Right lobe of liver (tissue), 6 donors: ENCODE data around the gene ICA1. TPM values are rescaled to one million over a fixed set of nuclear protein-coding genes. Genes with fewer than 3 reads are reported as not detected.

Source experiments
- ATAC-seq, 4 donors: fragments of 200-7000 bp; cut with Tn5 transposase; one replicate each; pipeline ENCODE4 v1.9.1; 2020; ENCODE audit warnings: mild to moderate bottlenecking in 4 of 4, moderate library complexity in 4 of 4
- DNase-seq, 3 donors: peaks; one replicate each; pipeline ENCODE4 v3.0.0-alpha.2; 2020
- H3K27ac ChIP-seq, 3 donors: fragments of 200-600 bp; one replicate each; pipeline ENCODE4 v1.8.0; 2022
- H3K27me3 ChIP-seq, 2 donors: fragments of 200-600 bp; one replicate each; pipeline ENCODE4 v1.8.0; 2022
- H3K36me3 ChIP-seq, 4 donors: fragments of 200-600 bp; sonication (generic) in 1 of 4; one replicate each; pipeline versions ENCODE4 v1.5.1 to v1.8.0; 2017 to 2022; ENCODE audit warnings: control low read depth in 1 of 4
- H3K4me1 ChIP-seq, 4 donors: fragments of 200-600 bp; sonication (generic) in 1 of 4; one replicate each; pipeline versions ENCODE4 v1.5.1 to v1.8.0; 2017 to 2022; ENCODE audit warnings: control low read depth in 1 of 4
- H3K4me3 ChIP-seq, 3 donors: fragments of 200-600 bp; one replicate each; pipeline ENCODE4 v1.8.0; 2022
- H3K9me3 ChIP-seq, 4 donors: fragments of 200-600 bp; sonication (generic) in 1 of 4; one replicate each; pipeline versions ENCODE4 v1.5.1 to v1.8.0; 2017 to 2022; ENCODE audit warnings: control low read depth in 1 of 4
- POLR2A ChIP-seq: fragments of 450-650 bp; IDR thresholded peaks from one replicate; pipeline ENCODE4 v1.6.1; 2017; ENCODE audit warnings: antibody characterized with exemption, mild to moderate bottlenecking
- WGBS: methylation state at CpG from one replicate; pipeline ENCODE4 v1.1.6; 2018; ENCODE audit warnings: low coverage, low lambda C conversion rate; ENCODE audit not compliant: insufficient coverage; ENCODE audit errors: missing lambda C conversion rate; 5-methylcytosine and 5-hydroxymethylcytosine counted together
- intact Hi-C, 2 donors: fragments of 100-400 bp; cut with DNase I; formaldehyde crosslinking; loops; one replicate each; pipeline versions ENCODE4 v1.11.2 to v1.14.1; 2022
- total RNA-seq, 6 experiments: library from RNA; depleted of rRNA in 2 of 6; stranded (reverse); fragments of >200 nt in 2 of 6; fragmentation: NEBNext Ultra II Directional in 3 of 6; extraction: Animal tissue kit (Norgen Biotek cat#: 25700) in 3 of 6; gene quantifications; one replicate each; pipeline versions ENCODE4 v1.1.0 to v1.2.4, GENCODE V29; 2016 to 2023
- TF ChIP-seq, protein P1 (sequence below), 4 donors: fragments of 200-600 bp in 3 of 4; fragments of 450-650 bp in 1 of 4; IDR thresholded peaks; one replicate each; pipeline versions ENCODE4 v1.5.1 to v1.8.0; 2016 to 2022; ENCODE audit warnings: antibody characterized with exemption in 4 of 4, mild to moderate bottlenecking in 2 of 4
- donor health status: DM: no; HTN: yes; CAD: no.
- donor health status: DM: no; HTN: no; CAD: no.
- donor health status: DM: no; HTN: no; CAD: no.
- donor health status: DM: no; HTN: yes; CAD: no.
- donor health status: DM: no; HTN: yes; CAD: no.

Gene ICA1
- total RNA-seq, 6 experiments from 2014 or later, result 0.95 to 15.0 (median 7.3) TPM

DNA sequence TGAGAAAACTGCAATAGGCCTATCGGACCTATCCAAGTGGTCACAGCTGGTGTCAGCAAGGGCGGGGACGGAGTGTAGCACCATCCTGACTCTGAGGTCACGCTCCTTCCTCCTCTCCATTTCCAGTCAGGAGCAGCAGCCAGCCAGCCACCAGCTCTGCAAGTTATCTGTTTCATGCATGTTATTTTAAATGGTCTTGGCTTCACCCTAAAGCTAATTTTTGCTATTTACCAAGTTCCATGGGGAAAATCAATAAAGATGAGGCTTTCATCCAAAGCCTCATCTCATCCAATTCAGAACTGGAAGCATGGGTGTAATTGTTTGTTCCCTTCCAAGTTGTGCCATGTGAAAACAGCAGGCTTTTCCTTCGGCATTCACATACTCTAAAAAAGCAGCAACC, 49.3 kb downstream of the ICA1 start:
- Histone ChIP-seq H3K4me3 (peak overlapping the region in 1 of 3 donors; percentile 21), H3K36me3 (no peaks in the 10 kb centered on the region), H3K27ac (peak overlapping the region in 2 of 3 donors; percentile 37 to 69), H3K27me3 (no peaks in the 10 kb centered on the region), H3K9me3 (no peaks in the 10 kb centered on the region), H3K4me1 (peaks cover 0 to 59% (median 15%) of the 10 kb centered on the region in 4 donors)
- peak; percentile 80 to 91 (median 86) for ATAC-seq
- no peak for TF ChIP-seq POLR2A
- TF ChIP-seq, protein P1, sequence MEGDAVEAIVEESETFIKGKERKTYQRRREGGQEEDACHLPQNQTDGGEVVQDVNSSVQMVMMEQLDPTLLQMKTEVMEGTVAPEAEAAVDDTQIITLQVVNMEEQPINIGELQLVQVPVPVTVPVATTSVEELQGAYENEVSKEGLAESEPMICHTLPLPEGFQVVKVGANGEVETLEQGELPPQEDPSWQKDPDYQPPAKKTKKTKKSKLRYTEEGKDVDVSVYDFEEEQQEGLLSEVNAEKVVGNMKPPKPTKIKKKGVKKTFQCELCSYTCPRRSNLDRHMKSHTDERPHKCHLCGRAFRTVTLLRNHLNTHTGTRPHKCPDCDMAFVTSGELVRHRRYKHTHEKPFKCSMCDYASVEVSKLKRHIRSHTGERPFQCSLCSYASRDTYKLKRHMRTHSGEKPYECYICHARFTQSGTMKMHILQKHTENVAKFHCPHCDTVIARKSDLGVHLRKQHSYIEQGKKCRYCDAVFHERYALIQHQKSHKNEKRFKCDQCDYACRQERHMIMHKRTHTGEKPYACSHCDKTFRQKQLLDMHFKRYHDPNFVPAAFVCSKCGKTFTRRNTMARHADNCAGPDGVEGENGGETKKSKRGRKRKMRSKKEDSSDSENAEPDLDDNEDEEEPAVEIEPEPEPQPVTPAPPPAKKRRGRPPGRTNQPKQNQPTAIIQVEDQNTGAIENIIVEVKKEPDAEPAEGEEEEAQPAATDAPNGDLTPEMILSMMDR (IDR thresholded peaks at IDR 0.05), result no peak
- 10% methylated on average over 3 of the region's 5 CpGs for WGBS
- intact Hi-C loops, result no loop called here
- peak; percentile 82 to 87 (median 83) for DNase-seq

DNA sequence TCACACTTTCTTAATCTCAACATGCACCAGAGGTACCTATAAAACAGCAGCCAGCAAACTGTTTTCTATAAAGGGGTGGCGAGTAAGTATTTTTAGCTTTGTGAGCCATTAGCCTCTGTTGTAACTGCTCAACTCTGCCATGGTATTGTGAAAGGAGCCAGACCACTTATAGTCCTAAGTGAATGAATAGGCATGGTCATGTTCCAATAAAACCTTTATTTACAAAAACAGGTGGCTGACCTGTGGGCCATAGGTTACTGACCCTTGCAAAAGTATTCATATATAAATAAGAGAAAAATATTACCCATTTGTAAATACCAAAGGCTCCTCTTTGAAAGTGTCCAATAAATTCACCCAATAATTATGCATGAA, 50.3 kb downstream of the ICA1 start:
- peak overlapping the region; percentile 29 to 69 (median 37) for H3K27ac ChIP-seq
- intact Hi-C loops, result no loop called here

DNA sequence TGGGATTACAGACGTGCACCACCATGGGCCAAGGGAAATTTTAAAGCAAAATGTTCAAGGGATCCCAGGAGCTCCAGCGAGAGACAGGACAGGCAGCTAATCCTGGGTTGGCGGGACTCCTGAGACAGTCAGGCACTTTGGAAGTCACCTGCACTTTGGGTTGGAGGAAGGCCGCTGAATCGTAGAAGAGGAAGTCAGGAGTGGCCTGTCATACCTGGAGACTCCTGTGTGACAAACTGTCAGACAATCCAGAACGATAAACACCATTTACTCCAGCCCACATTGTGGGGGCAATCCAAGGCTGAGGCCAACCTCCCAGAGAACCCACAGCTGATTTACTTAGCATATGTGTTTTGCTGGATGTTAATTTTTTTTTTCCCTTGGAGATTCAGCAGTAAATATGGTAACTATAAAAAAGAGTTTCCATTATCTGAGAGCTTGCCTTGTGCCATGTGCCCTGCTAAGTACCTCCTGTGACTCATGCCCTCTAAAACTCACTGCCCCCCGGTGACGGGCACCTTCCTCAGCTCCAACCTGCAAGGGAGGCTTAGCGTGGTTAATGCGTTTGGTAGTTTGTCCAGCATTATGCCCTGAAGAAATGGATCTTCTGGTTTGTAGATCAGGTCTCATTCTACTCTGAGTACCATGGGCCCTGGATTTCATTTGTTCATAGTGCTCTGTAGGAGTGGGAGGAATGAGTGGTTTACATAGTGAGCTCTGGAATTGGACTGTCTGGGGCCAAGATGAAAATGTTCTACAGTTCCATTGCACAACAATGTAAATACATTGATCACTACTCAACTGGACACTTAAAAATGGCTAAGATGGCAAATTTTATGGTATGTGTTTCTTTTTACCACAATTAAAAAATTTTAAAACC, 50.9 kb downstream of the ICA1 start:
- H3K27ac ChIP-seq, result peak overlapping the region; percentile 29 to 69 (median 37)
- no peaks in the 10 kb centered on the region for H3K9me3 ChIP-seq
- H3K36me3 ChIP-seq, result no peaks in the 10 kb centered on the region
- TF ChIP-seq, protein P1 (IDR thresholded peaks at IDR 0.05), result no peak
- TF ChIP-seq POLR2A, result no peak
- 77% methylated on average over 7 of the region's 10 CpGs for WGBS
- H3K27me3 ChIP-seq, result no peaks in the 10 kb centered on the region
- peaks cover 0 to 55% (median 15%) of the 10 kb centered on the region in 4 donors for H3K4me1 ChIP-seq
- H3K4me3 ChIP-seq, result peak overlapping the region in 1 of 3 donors; percentile 4
- intact Hi-C loops, result no loop called here
- no peak for DNase-seq
- peak; percentile 63 to 74 (median 66) for ATAC-seq

More for the DNA sequence above, 50.3 kb downstream of the ICA1 start:
- TF ChIP-seq, protein P1 (IDR thresholded peaks at IDR 0.05), result no peak
- no peak for TF ChIP-seq POLR2A
- ATAC-seq (peak; percentile 75 to 86 (median 77)), DNase-seq (peak in 2 of 3 donors; percentile 28 to 64)
- no peaks in the 10 kb centered on the region for H3K9me3 ChIP-seq
- no peaks in the 10 kb centered on the region for H3K27me3 ChIP-seq
- H3K36me3 ChIP-seq, result no peaks in the 10 kb centered on the region
- H3K4me3 ChIP-seq, result peak overlapping the region in 1 of 3 donors; percentile 21
- peaks cover 0 to 55% (median 15%) of the 10 kb centered on the region in 4 donors for H3K4me1 ChIP-seq
- WGBS, result 46% methylated on average over 1 of the region's 1 CpG

DNA sequence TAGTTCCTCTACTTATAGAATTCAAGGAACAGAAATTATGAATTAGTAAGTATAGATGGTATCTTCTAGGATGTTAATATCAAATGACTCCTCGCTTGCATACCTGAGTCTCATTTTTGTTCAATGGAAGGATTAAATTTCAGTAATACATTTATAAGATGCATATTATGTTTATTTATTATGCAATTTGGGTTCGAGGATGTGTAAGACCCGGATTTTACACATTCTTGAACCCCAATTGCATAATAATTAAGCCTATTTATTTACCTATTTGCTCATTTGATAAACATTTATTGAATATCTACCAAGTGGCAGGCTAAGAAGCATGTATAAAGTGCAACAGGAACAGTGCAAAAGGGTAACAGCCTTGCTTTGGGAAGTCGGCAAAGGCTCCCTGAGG, 52.6 kb downstream of the ICA1 start:
- Histone ChIP-seq H3K36me3 (no peaks in the 10 kb centered on the region), H3K4me3 (no peak overlapping the region), H3K27me3 (no peaks in the 10 kb centered on the region), H3K27ac (no peak overlapping the region), H3K9me3 (no peaks in the 10 kb centered on the region), H3K4me1 (peaks cover 0 to 50% (median 15%) of the 10 kb centered on the region in 4 donors)
- TF ChIP-seq, protein P1 (IDR thresholded peaks at IDR 0.05), result no peak
- TF ChIP-seq POLR2A, result no peak
- 44% methylated on average over 4 of the region's 4 CpGs for WGBS
- intact Hi-C loops, result no loop called here
- DNase-seq (no peak), ATAC-seq (no peak)
